HG03196 (cell line): ENCODE results near the gene LYZL1.
"Not testable (repeated sequence)": the region's sequence is repeated elsewhere in the genome, so short reads cannot be mapped to it uniquely, and the experiment has no call there.

Experiments used
- ATAC-seq: cut with Tn5 transposase; IDR thresholded peaks from one replicate; pipeline ENCODE4 v1.9.1; 2021; ENCODE audit not compliant: unreplicated experiment

LYZL1 gene

DNA sequence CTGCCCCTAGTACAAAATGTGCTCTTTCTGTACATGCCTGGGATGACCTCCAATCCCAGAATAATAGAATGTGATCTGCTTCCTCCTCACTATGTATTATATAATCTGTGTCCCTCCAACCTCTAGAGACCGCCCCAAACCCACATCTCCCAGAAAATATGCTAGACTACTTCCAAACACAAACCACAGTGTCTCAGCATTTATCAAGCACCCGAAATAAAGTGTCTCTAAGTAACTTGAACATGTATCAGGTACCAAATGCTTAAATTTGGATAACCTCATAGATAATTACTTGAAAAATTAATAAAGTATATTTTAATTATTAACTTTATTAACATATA is 16.1 kb downstream of the LYZL1 start:
- no peak for ATAC-seq

DNA sequence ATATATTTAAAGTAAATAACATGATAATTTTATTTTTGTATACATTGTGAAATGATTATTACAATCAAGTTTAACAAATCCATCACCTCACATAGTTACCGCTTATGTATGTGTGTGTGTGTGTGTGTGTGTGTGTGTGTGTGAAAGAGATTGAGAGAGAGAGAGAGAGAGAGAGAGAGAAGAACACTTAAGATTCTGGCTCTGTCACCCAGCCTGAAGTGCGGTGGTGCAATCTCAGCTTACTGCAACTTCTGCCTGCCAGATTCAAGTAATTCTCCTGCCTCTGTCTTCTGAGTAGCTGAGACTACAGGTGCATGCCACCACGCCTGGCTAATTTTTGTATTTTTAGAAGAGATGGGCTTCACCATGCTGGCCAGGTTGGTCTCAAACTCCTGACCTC is 17.8 kb downstream of the LYZL1 start:
- no peak for ATAC-seq

DNA sequence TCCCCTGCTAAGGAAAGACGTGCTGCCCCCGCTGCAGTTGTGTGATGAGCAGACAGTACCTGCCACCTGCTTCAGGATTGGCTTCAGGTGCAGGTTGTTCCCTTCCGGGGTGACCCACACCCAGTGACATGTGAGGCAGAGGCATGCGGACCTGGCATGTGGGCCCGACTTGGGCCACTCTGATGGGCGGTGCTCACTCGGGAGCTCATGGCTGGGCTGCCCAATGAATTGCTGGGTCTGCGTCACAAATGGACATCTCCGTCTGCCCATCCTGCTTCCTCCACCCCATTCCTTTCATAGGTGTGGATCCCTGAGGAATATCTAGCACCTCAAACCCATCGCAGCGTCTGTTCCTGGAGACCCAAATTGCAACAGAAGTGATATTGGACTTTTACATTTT is 19.3 kb downstream of the LYZL1 start:
- not testable (repeated sequence) for ATAC-seq

GRCh38 chr10:29309465-29309864 is 20.6 kb downstream of the LYZL1 start:
- no peak for ATAC-seq

GRCh38 chr10:29310463-29310862 is 21.6 kb downstream of the LYZL1 start:
- ATAC-seq, result not testable (repeated sequence)

- no peak for ATAC-seq
These were observed 24.2 kb downstream of the LYZL1 start for GRCh38 chr10:29313071-29313470.

DNA sequence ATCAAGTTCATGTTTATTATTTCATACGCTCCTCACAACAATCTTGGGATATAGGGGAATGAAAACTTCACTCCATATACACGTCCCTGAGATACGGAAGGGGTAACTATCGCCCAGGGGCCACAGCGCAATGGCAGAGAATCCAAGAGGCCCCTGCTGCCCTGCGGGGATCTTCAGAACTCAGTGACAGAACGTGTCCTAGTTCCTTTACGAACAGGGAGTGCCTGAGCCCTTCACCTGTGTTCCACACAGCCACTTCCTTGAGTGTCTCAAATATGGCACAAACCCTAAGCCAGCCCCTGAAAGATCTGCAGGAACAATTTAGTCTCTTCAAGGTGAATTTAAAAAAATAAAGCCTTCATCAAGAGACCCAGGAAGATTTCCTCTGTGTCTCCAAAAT is 25.9 kb downstream of the LYZL1 start:
- no peak for ATAC-seq

DNA sequence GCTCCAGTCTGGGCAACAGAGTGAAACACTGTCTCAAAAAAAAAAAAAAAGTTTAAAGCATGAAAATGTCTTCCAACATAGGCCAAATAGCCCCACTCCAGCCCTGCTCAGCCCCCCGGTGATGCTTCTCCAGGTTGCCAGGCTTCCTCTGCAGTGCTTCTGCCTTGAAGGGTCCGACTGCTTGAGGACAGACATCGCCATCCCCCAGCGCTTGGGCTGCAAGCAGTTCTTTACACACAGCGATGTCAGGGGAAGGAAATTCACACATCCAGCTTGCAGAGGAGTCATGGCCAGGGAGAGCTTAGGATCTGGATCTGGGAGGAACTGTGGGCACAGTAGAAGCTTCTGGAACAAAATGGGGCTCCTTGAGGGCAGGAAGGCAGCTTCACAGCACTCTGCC is 26.9 kb downstream of the LYZL1 start:
- no peak for ATAC-seq

DNA sequence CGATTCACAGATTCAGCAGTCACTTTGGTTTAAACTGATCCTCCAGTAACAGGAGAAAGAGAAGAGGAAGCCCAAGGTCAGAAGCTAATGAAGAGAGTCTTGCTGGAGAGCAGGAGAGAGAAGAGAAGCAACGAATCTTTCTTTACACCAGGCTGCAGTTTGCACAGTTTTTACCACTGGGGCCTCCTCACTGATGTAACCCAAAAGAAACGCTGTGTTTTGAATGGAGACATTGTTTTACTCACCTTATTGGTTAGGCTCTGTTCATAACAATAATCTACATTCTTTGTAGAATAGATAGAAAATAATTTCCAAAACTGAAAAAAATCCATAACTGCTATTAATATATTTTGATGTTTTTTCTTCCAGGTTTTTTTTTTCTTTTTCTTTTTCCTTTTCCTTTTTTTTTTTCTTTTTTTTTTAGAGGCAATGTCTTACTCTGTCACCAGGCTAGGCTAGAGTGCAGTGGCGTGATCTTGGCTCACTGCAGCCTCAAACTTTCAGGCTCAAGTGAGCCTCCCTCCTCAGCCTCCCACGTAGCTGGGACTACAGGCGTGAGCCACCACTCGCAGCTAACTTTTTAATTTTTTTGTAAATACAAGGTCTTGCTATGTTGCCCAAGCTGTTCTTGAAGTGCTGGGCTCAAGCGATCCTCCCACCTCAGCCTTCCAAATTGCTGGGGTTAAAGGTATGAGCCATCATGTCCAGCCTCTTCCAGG is 27.6 kb downstream of the LYZL1 start:
- no peak for ATAC-seq

GRCh38 chr10:29317027-29317420 is 28.2 kb downstream of the LYZL1 start:
- no peak for ATAC-seq

- no peak for ATAC-seq
These were observed 28.7 kb downstream of the LYZL1 start for GRCh38 chr10:29317423-29318021.

- ATAC-seq, result not testable (repeated sequence)
These were observed 29.5 kb downstream of the LYZL1 start for GRCh38 chr10:29318141-29319071.

GRCh38 chr10:29319205-29319781 is 30.4 kb downstream of the LYZL1 start:
- ATAC-seq, result no peak

DNA sequence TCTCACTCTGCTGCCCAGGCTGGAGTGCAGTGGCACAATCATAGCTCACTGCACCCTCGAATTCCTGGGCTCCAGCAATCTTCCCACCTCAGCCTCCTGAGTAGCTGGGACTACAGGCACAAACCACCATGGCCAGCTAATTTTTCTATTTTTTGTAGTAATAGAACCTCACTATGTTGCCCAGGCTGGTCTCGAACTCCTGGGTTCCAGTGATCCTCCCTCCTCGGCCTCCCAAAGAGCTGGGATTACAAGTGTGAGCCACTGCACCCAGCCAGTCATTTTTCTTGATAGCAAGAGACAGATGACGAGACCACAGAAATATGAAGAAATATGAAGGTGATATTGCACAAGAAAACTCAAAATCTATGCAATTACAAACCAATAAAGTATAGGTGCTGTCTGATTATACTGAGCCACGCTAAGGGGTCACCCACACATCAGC is 31.8 kb downstream of the LYZL1 start:
- not testable (repeated sequence) for ATAC-seq

- ATAC-seq, result no peak
These were observed 32.8 kb downstream of the LYZL1 start for GRCh38 chr10:29321656-29322055.

GRCh38 chr10:29322918-29323317 is 34.0 kb downstream of the LYZL1 start:
- no peak for ATAC-seq

- ATAC-seq, result no peak
These were observed 34.5 kb downstream of the LYZL1 start for GRCh38 chr10:29323367-29323766.

- no peak for ATAC-seq
These were observed 35.5 kb downstream of the LYZL1 start for GRCh38 chr10:29324220-29324841.

GRCh38 chr10:29326299-29326698 is 37.4 kb downstream of the LYZL1 start:
- no peak for ATAC-seq

GRCh38 chr10:29326886-29327745 is 38.2 kb downstream of the LYZL1 start:
- no peak for ATAC-seq
